GM19240 (cell line): ENCODE data around the gene NCOA1.
A peak's percentile ranks its signal among the peaks of the same experiment; 100 is the strongest.
"Not testable (repeated sequence)": the region's sequence is repeated elsewhere in the genome, so short reads cannot be mapped to it uniquely, and the experiment has no call there.

ENCODE experiments used
- DNase-seq: peaks from one replicate; pipeline ENCODE4 v3.0.0; 2011; ENCODE audit warnings: low spot score; ENCODE audit not compliant: insufficient read length

Gene NCOA1

DNA sequence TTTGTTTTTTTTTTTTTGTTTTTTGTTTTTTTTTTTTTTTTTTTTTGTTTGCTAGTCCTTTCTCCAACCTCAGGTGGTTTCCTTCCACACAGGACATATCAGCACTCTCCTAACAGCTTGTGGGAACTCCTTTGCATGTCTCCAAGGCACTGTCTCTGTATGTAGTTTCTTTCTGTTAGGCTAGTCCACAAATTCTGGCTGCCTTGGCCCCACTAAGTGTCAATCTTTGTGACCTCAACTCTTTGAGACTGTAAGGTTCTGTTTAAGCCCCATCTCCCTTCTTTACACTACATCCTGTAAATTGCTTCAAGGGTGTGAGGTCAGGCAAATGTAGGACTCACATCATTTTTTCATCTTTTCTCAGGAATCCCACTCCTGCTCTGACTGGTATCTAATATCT is 85.1 kb downstream of the NCOA1 start:
- no peak for DNase-seq

DNA sequence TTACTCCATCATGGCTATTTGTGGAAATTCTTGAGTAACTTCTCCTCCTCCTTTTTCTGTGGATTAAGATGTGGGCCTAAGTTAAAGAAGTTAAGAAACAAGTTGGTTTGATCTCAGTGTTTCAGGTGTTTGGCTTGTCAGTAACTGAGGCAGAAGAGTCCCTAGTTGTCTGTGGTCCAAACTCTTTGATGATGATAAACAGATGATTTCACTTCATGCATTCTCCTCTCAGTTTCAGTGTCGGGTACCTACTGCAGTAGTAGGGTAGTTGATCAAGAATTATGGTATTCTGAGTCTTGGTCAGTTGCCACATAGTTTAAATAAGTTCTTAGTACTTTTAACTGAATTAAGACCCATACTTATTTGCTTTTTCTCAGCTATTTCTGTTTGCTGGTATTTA is 85.6 kb downstream of the NCOA1 start:
- no peak for DNase-seq

DNA sequence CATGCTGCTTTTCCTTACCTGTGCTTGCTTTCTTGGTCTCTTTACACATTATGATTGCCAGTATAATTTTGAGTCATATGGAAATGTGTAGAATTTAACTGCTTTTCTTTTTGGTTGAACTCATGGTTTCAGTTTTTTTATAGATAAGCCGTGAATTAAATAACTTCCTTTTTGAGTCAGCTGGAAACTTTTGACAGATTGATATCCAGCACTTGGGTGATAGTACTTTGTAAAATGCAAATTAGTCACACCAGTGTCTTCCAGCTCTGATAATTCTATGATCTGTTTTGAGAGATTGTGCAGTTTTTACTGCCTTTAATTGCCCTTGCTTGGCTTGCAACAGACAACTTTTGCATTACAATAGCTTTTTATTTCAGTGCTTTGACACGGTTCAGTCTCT is 86.4 kb downstream of the NCOA1 start:
- DNase-seq = peak; percentile 12

DNA sequence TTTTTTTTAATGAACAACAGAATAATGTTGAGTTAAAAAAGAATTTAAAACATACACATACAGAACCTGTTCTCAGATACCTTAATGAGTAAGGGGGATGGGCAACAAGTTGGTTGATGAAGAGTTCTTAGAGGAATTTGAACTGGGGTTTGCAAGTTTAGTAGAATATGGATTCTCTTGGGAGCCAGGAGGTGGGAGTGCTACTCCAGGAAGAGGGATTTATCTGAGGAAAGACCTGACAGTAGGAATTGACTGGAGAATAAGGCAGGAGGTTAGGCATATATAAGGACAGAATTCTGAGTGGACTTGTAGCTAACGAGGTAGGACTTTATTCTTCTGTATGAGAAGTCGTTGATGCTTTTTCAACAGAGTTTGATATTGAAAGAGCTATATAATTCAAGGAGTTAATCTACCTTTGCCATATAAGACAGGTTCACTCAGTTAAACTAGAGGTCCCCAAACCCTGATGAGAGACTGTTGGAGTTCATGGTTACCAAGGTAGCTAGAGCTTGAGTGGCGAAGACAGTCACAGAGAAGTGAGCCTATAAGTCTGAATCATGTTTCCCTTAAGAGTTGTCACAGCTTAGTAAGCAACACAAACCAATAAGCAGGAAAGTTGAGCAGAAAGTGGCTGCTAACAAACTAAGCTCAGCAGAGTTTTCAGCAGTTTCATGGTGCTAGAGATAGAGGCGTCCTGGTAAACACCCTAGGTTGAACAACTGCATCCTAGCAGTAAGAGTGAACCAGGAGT is 88.2 kb downstream of the NCOA1 start:
- DNase-seq = no peak

DNA sequence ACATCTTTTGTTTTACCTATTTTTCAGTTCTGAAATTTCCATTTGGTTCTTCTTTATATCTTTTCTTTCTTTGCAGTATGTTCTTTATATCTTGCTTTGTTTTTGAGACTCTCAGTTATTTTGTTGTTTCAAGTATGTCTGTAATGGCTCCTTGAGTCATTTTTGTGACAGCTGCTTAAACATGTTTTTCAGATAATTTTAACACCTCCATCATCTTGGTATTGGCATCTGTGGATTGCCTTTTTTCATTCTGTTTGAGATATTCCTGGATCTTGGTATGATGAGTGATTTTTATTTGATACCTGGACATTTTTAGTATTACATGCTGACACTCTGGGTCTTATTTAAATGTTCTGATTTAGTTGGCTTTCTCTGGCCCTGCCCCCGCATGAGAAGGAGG is 89.5 kb downstream of the NCOA1 start:
- no peak for DNase-seq

DNA sequence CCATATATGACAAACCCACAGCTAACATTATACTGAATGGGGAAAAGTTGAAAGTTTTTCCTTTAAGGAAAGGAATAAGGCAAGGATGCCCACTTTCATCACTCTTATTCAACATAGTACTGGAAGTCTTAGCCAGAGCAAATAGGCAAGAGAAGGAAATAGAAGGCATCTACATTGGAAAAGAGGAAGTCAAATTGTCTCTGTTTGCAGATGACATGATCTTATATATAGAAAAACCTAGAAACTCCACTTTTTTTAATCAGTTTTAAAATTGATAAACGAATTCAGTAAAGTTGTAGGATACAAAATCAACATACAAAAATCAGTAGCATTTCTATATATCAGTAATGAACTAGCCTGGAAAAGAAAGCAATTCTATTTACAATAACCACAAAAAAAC is 90.9 kb downstream of the NCOA1 start:
- not testable (repeated sequence) for DNase-seq

DNA sequence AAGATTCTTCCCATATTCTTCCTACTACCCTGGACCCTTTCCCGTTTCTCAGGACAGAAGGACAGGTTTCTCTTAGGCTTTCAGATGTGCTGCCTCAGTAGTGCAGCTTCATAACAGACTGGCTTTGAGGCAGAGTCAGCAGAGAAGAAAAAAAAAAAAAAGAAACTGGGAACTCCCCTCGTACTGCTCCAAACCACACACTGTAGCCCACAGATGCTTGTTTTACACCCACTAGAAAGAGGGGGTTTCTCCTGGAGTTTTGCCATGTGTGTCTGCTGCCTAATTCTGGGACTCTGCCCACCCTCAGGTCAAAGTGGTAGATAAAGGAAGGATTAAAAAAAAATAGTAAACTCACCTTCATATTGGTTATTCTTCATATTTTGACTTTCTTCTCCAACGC is 95.9 kb downstream of the NCOA1 start:
- DNase-seq = no peak

DNA sequence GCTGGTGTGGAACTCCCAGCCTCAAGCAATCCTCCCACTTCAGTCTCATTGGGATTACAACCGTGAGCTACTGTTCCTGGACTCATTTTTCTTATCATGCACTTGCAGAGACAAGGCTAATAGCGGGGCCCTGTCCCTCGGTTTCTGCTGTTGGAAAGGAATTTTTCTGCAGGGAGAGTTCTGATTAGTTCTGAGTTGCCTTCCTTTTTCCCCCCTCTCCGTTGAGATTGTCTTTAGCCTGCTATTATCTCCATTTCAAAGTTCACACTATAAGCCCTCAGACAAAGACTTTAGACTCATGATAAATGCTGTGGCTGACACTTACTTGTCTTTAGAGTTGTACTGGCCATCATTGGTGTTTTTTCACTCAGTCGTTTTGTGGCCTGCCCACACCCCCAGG is 97.2 kb downstream of the NCOA1 start:
- no peak for DNase-seq

DNA sequence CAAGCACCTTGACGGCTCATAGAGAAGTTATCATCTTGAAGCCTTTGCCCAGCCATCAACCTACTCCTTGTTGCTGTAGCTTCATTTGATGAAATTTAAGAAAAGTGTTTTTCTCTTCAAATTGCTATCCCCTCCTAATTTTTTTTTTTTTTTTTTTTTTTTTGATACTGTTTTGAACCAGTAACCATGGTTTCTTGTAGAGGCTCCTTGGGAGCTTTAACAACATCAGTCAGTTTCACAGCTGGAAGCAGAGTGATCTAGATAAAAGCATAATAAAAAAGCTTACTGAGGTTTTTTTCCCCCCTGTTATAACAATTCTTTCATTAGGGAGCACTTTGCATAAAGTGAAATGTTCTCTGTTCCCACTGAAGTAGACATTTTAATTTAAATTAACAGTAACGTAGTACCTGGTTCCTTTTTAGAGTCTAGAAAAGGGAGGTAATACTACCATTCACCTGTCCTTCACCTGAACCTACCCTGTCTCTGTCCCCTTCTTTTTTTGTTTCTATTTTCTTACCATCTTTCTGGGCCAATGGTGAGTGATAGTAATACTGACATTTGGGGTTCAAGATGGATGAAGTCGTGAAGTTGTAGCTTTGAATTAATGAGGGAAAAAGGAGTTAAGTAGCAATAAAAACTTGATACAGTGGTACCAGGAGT is 101.5 kb downstream of the NCOA1 start:
- DNase-seq = no peak

DNA sequence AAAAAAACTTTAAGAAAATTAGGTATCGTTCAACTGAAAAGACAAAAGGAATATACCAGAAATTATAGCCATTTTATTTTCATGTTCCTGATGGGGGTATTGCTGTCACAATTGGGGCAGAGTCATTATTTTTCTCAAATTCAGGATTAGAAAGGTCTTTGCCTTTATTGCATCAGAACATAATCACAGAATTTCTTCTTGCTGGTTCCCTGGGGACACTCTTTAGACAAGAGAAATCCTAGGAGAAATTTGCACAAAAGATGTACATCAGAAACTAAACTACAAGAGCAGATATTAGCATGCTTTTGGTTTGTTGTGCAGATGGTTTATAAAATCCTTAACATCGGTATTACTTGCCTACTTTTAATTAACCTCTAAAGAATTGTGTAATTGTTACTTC is 103.2 kb downstream of the NCOA1 start:
- DNase-seq = no peak

DNA sequence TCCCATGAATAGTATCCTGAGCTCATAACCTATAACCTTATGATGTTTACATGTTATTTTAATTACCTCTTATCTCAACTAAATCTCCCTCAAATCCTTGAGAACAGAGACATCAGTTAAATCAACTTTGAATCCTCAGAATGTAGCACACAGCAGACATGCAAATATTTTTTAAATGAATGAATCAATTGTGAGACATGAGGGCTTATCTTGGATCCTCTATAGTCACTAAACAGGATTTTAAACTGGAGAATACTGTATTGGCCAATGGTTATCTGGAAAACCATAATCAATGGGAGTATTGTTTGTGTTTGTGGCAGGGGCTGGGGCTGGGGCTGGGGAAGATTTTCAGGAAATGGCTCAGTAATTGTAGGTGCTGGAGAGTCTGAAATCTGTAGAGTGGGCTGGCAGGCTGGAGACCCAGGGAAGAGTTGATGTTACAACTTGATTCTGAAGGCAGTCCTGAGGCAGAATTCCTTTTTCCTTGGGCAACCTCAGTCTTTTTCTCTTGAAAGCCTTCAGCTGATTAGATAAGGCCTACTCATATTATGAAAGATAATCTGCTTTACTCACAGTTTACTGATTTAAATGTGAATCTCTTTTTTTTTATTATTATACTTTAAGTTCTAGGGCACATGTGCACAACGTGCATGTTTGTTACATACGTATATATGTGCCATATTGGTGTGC is 106.3 kb downstream of the NCOA1 start:
- DNase-seq = no peak

DNA sequence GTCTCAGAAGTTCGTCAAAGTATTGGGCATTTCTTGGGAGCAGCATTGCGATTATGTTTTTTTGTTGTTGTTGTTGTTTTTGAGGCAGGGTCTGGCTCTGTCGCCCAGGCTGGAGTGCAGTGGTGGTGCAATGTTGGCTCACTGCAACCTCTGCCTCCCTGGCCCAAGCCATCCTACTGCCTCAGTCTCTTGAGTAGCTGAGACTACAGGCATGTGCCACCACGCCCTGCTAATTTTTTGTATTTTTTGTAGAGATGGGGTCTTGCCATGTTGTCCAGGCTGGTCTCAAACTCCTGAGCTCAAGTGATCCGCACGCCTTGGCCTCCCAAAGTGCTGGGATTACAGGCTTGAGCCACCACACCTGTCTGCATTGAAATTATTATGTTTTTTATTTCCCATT is 109.1 kb downstream of the NCOA1 start:
- DNase-seq = not testable (repeated sequence)

DNA sequence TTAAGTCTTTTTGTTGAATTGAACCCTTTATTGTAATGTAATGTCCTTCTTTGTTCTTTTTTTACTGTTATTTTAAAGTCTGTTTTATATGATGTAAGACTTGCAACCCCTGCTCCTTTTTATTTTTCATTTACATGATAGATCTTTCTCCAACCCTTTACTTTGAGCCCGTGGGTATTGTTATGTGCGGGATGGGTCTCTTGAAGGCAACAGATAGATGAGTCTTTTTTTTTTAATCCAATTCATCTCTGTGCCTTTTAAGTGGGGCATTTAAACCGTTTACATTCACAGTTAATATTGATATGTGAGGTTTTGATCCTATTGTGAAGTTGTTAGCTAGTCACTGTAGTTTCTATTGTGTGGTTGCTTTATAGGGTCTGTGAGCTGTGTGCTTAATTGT is 120.6 kb downstream of the NCOA1 start:
- no peak for DNase-seq

DNA sequence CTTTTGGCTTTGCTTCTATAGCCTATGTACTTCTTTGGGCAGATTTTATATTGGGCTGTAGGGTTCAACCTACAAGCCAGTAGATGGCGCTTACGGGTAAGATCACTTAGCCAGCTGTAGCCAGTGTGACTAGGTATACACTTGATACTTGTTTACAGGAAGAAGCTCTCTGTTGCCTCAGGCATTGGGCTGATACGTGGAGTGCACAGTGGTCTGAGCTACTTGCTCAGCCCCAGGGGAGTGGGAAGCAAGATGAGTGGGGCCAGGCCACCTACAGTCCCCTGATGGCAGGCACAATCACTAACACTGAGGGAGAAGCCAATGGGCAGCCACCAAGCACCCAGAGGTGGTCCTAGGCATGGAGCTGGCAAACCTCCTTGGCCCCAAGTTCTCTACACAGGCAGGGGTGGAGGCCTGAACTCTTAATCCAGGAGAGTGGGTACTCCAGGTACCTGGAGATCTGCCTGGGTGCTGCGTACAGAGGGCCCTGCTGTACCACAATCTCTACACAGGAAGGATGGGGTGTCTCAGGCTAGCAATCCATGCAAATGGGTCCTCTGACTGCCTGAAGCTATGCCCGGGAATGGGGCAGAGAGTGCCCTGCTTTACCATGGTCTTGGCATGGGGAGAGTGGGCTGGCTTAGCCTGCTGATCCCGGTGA is 122.2 kb downstream of the NCOA1 start:
- no peak for DNase-seq

DNA sequence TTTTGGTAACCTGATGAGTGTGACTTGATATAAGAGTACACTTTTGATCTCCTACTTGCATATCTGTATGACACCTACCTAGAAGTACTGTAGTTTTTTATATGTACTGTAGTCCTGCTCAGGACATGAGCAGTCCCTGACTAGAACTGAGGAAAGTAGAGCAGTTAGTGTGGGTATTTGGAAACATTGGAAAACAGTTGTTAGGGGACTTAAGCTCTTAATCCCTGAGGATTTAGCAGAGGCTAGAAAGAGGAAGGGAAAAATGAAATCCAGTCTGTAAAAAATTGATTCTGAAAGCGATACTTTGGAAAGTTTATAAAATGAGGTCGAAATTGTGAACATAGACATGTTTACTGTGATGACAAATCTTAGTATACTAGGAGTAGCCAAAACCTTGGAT is 125.6 kb downstream of the NCOA1 start:
- DNase-seq = no peak

DNA sequence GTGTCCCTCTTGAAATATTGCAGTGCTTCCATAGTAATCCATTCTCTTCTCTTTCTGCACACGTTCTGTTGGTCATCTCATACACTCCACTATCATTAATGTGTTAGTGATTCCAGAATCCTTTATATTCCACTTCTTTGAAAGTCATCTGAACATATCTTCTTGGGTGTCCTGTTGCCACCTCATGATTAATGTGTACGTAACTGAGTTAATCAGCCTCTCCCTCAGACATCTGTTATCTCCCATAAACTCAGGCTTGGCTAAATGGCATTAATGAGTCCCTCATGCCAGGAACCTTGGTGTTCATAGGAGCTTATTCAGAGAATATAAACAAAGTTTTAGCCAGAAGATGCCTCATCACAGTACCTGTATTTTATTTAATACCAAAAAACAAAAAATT is 126.4 kb downstream of the NCOA1 start:
- no peak for DNase-seq

DNA sequence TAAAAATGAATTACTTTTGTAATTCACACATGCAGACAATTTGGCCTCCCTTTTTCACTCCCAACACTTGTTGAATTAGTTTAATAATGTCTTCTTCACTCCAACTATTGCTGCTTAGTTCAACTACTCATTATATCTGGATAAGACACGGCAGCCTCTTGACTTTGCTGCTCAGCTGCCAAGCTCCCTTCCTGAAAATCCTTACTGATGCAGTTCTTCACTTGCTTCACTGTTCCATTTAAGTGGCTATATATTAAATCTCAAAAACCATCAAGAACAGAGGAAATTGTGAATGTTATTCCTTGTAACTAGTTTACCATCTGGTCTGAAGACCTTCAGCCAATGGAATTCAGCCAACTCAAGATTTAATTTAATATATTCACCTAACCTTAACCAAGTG is 127.1 kb downstream of the NCOA1 start:
- DNase-seq = no peak

DNA sequence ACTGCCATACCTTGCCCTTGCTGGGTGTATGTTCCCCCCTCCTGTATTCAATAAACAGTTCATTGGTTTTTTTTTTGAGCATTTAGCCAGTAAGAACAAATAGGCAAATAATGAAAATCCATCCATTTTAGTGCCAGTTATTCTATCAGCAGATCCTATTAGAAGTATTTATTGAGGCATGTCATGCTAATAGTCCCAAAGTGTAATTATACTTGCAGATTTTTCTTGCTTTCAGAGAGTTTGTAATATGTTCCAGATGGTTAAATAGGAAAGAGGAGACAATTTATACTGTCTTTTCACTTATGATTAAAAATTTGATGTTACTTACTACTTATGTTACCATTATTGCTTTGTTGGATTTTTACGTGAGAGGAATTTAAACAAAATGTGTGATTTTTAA is 127.6 kb downstream of the NCOA1 start:
- no peak for DNase-seq

DNA sequence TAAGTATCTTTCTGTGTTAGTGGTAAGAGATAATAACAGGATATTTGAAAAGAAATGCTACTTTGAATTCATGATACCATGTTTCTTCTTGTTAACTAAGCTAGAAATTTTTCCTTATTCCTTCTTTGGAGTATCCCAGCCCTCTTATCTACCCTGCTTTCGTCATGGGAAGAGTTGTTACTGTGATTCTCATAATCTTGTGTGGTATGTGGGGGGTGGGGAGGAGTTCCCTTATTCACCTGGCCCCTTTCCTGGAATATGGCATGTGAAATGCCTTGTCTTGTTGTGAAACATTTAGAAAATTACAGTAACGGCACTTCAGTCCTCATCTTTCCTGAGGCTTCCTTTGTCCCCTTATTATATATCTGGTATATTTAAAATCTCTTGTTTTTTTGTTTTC is 129.9 kb downstream of the NCOA1 start:
- no peak for DNase-seq

DNA sequence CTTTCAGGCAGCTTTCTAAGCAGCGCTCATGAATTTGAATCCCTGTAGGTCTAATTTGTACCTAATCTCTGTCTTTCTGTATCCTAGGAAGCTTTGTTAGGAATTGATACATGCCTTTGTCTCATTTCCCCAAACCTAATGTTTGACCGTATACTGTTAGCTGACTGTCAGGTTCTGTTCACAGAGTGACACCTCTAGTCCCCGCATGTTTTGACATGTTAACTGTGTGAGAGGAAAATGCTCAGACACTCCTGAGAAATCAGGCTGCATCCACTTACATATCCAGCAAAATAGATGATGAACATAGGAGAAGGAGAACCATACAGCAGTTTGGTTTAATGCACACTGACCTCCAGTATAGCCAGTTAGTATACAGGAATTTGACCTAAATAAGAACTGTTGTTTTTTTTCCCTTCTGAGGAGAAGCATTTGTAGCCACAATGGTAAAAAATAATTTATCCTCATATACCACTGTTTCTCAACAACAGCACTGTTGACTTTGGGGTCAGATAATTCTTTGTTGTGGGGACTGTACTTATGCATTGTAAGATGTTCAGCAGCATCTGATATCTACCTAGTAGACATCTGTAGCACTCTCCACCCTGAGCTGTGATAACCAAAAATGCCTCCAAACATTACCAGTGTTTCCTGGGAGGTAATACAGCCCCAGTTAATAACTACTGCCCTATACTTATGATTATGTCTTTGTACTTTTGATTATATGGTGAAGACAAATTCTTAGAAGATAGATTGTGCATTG is 130.9 kb downstream of the NCOA1 start:
- no peak for DNase-seq

DNA sequence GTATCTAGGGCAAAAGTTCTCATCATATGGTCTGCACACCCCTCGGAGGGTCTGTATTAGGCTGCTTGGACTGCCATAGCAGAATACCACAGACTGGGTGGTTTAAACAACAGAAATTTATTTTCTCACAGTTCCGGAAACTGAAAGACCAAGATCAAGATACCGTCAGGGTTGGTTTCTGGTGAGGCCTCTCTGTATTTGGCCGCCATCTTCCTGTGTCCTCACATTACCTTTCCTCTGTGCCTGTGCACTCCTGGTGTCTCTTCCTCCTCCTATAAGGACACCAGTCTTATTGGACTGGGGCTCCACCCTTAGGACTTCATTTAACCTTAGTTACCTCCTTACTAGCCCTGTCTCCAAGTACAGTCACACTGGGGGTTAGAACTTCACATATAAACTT is 132.5 kb downstream of the NCOA1 start:
- no peak for DNase-seq
